Activated T-helper 1 cell treated with Interleukin-2 at 50 U/mL for 16 hours (primary cell): ENCODE results near the gene ZNF793.

ENCODE experiments used
- DNase-seq: peaks from one replicate; pipeline ENCODE4 v3.0.0-alpha.2; 2020; ENCODE audit warnings: low read depth

The ZNF793 gene

GRCh38 chr19:37506387-37507166 lies at the start of gene ZNF793:
ZNF793 (plus strand) TSS chr19:37506939; CDS start chr19:37523440, 16,501 bp downstream.
- DNase-seq, result peak; percentile 69

GRCh38 chr19:37466277-37466797 lies 40.4 kb upstream of the ZNF793 start:
- DNase-seq, result no peak

- peak; percentile 77 for DNase-seq
Observed at GRCh38 chr19:37466798-37467607, 39.7 kb upstream of the ZNF793 start, which contains the start of gene ZNF569. ZNF569 (minus strand) TSS chr19:37467444; CDS start chr19:37444921, 22,523 bp downstream.

GRCh38 chr19:37467608-37468090 lies 39.1 kb upstream of the ZNF793 start:
- no peak for DNase-seq

GRCh38 chr19:37468961-37469777 lies 37.6 kb upstream of the ZNF793 start, which contains the start of gene ZNF570:
ZNF570 (plus strand) TSS chr19:37469356; CDS start chr19:37470355, 999 bp downstream.
- DNase-seq, result peak; percentile 78

- DNase-seq, result no peak
Observed at GRCh38 chr19:37470216-37470615, 36.5 kb upstream of the ZNF793 start.

- no peak for DNase-seq
Observed at GRCh38 chr19:37472165-37472564, 34.6 kb upstream of the ZNF793 start.

GRCh38 chr19:37484406-37485168 lies 22.2 kb upstream of the ZNF793 start:
- no peak for DNase-seq

GRCh38 chr19:37492213-37492612 lies 14.5 kb upstream of the ZNF793 start:
- no peak for DNase-seq

- DNase-seq, result no peak
Observed at GRCh38 chr19:37505958-37506386, 767 bp upstream of the ZNF793 start.

GRCh38 chr19:37507167-37507464 lies 377 bp downstream of the ZNF793 start:
- no peak for DNase-seq

GRCh38 chr19:37511186-37511585 lies 4.4 kb downstream of the ZNF793 start:
- DNase-seq, result no peak

- no peak for DNase-seq
Observed at GRCh38 chr19:37511821-37512220, 5.1 kb downstream of the ZNF793 start.

GRCh38 chr19:37513397-37513796 lies 6.7 kb downstream of the ZNF793 start:
- no peak for DNase-seq

- DNase-seq, result no peak
Observed at GRCh38 chr19:37519890-37520289, 13.2 kb downstream of the ZNF793 start.

GRCh38 chr19:37537391-37537947 lies 30.7 kb downstream of the ZNF793 start:
- DNase-seq, result no peak

- peak; percentile 17 for DNase-seq
Observed at GRCh38 chr19:37551129-37551993, 44.6 kb downstream of the ZNF793 start.

GRCh38 chr19:37563518-37563917 lies 56.8 kb downstream of the ZNF793 start:
- DNase-seq, result no peak

GRCh38 chr19:37564624-37565369 lies 58.1 kb downstream of the ZNF793 start:
- no peak for DNase-seq
